GM10847 (cell line): ENCODE data around the gene DUS1L.

Experiments used
- POLR2A ChIP-seq: IDR thresholded peaks from 2 replicates; pipeline ENCODE4 v1.6.1; 2011; ENCODE audit not compliant: insufficient read length; ENCODE audit errors: extremely low read depth

Gene DUS1L

GRCh38 chr17:82047914-82048570, 17.6 kb downstream of the DUS1L start:
- no peak for TF ChIP-seq POLR2A

- TF ChIP-seq POLR2A, result no peak
Observed at GRCh38 chr17:82047379-82047778, 18.2 kb downstream of the DUS1L start.

- TF ChIP-seq POLR2A, result no peak
Observed at GRCh38 chr17:82046903-82047302, 18.7 kb downstream of the DUS1L start.

GRCh38 chr17:82045936-82046484, 19.6 kb downstream of the DUS1L start:
- no peak for TF ChIP-seq POLR2A

- no peak for TF ChIP-seq POLR2A
Observed at GRCh38 chr17:82043507-82043906, 22.1 kb downstream of the DUS1L start.

- TF ChIP-seq POLR2A, result no peak
Observed at GRCh38 chr17:82042649-82043048, 23.0 kb downstream of the DUS1L start.

GRCh38 chr17:82041144-82041814, 24.3 kb downstream of the DUS1L start:
- no peak for TF ChIP-seq POLR2A

GRCh38 chr17:82039695-82040299, 25.8 kb downstream of the DUS1L start:
- no peak for TF ChIP-seq POLR2A

- TF ChIP-seq POLR2A, result no peak
Observed at GRCh38 chr17:82037889-82038195, 27.8 kb downstream of the DUS1L start.

GRCh38 chr17:82037092-82037888, 28.3 kb downstream of the DUS1L start, which contains the start of gene DCXR:
DCXR (minus strand) TSS chr17:82037697; CDS start chr17:82037682, 15 bp downstream.
- peak; percentile 98 for TF ChIP-seq POLR2A

GRCh38 chr17:82036634-82037091, 28.9 kb downstream of the DUS1L start:
- no peak for TF ChIP-seq POLR2A

- TF ChIP-seq POLR2A, result no peak
Observed at GRCh38 chr17:82035956-82036633, 29.5 kb downstream of the DUS1L start.

GRCh38 chr17:82035488-82035887, 30.1 kb downstream of the DUS1L start:
- no peak for TF ChIP-seq POLR2A

- TF ChIP-seq POLR2A, result no peak
Observed at GRCh38 chr17:82034371-82035011, 31.1 kb downstream of the DUS1L start.

- no peak for TF ChIP-seq POLR2A
Observed at GRCh38 chr17:82033359-82034085, 32.1 kb downstream of the DUS1L start.
